A673 (cell line): Measurements from ENCODE around the gene DNAI2. TPM values are rescaled to one million over a fixed set of nuclear protein-coding genes. Genes with fewer than 3 reads are reported as not detected.

Experiments
- BruUV-seq: library from RNA; stranded (reverse); fragments of 400-500 nt; replicated peaks from 2 replicates; lab custom pipeline; 2021; lab: Mats Ljungman, UMichigan
- CTCF ChIA-PET: fragments of 300-600 bp; sonication (Branson Sonifier 250); formaldehyde crosslinking; loops from one replicate; lab custom pipeline; 2022; ENCODE audit warnings: antibody characterized with exemption; lab: Charles Lee
- POLR2A ChIA-PET: fragments of 300-600 bp; sonication (Branson Sonifier 250); formaldehyde crosslinking; loops from one replicate; lab custom pipeline; 2022; ENCODE audit warnings: antibody characterized with exemption; ENCODE audit not compliant: low non-redundant PET; lab: Charles Lee
- DNase-seq: peaks from one replicate; pipeline ENCODE4 v3.0.0-alpha.2; 2015; ENCODE audit warnings: low spot score
- H3K27ac ChIP-seq: fragments of 200-600 bp; sonication (generic); 2 replicates; pipeline ENCODE4 v1.5.1; 2016; ENCODE audit warnings: mixed run types, low read depth, mild to moderate bottlenecking, mixed read lengths, antibody characterized with exemption, low read length; ENCODE audit not compliant: poor library complexity, severe bottlenecking
- H3K27me3 ChIP-seq: fragments of 200-600 bp; sonication (generic); replicated peaks from 2 replicates; pipeline ENCODE4 v1.6.1; 2017; ENCODE audit warnings: mixed run types, low read depth, mild to moderate bottlenecking, mixed read lengths, antibody characterized with exemption, low read length; ENCODE audit not compliant: insufficient read depth, poor library complexity
- H3K36me3 ChIP-seq: fragments of 200-600 bp; sonication (generic); 2 replicates; pipeline ENCODE4 v1.6.1; 2016; ENCODE audit warnings: mixed run types, mild to moderate bottlenecking, mixed read lengths, antibody characterized with exemption, low read length; ENCODE audit not compliant: insufficient read depth, poor library complexity, severe bottlenecking
- H3K4me1 ChIP-seq: fragments of 200-600 bp; sonication (generic); 2 replicates; pipeline ENCODE4 v1.6.1; 2017; ENCODE audit warnings: mixed run types, mild to moderate bottlenecking, mixed read lengths, antibody characterized with exemption, low read length; ENCODE audit not compliant: insufficient read depth, poor library complexity, severe bottlenecking
- H3K4me3 ChIP-seq: fragments of 200-600 bp; sonication (generic); 2 replicates; pipeline ENCODE4 v1.5.1; 2016; ENCODE audit warnings: low read depth, mixed run types, mild to moderate bottlenecking, mixed read lengths, low read length; ENCODE audit not compliant: poor library complexity, severe bottlenecking
- H3K9me3 ChIP-seq: fragments of 200-600 bp; sonication (generic); 2 replicates; pipeline ENCODE4 v1.6.1; 2016; ENCODE audit warnings: mixed run types, low read depth, mild to moderate bottlenecking, mixed read lengths, antibody characterized with exemption, low read length; ENCODE audit not compliant: poor library complexity, severe bottlenecking
- CTCF ChIP-seq: fragments of 300-800, 200-600 bp; sonication (generic); conservative IDR thresholded peaks from 2 replicates; pipeline ENCODE4 v1.5.1; 2017; ENCODE audit warnings: low read depth, mild to moderate bottlenecking, antibody characterized with exemption, low read length, moderate library complexity, mixed read lengths
- EZH2 ChIP-seq: fragments of 200-600 bp; sonication (generic); IDR thresholded peaks from 2 replicates; pipeline ENCODE4 v1.6.1; 2017; ENCODE audit warnings: borderline replicate concordance, low read depth, mild to moderate bottlenecking, mixed read lengths, antibody characterized with exemption, low read length; ENCODE audit not compliant: poor library complexity, severe bottlenecking
- intact Hi-C: fragments of 100-400 bp; cut with micrococcal nuclease; formaldehyde crosslinking; loops from one replicate; pipeline ENCODE4 v1.10.0; 2022; ENCODE audit not compliant: unreplicated experiment
- total RNA-seq: library from RNA; stranded (reverse); gene quantifications from 2 replicates; pipeline ENCODE4 v1.2.3, GENCODE V29; 2021

DNAI2 gene
- total RNA-seq, 1 experiment from 2014 or later: not detected

- intact Hi-C loops: loop anchor here (10.0 kb wide), 1 partner anchor 242 kb away; no protein-coding TSS in a partner anchor
- H3K36me3 ChIP-seq: no peaks in the 10 kb centered on the region
- H3K9me3 ChIP-seq: no peaks in the 10 kb centered on the region
Measured at GRCh38 chr17:74362810-74363498, 88.9 kb downstream of the DNAI2 start.

More at GRCh38 chr17:74362810-74363498, 88.9 kb downstream of the DNAI2 start:
- Histone ChIP-seq H3K4me1 (peaks cover 25% of the 10 kb centered on the region), H3K27ac (peak overlapping the region; percentile 70), H3K4me3 (no peak overlapping the region), H3K27me3 (peaks cover 3% of the 10 kb centered on the region)
- BruUV-seq: no TSS peak
- DNase-seq: no peak
- ChIA-PET CTCF (interaction anchor here (0.6 to 0.9 kb wide), 4 partner anchors 8 to 1836 kb away, joined by 3 to 4 read pairs (median 4); no protein-coding TSS in a partner anchor), POLR2A (interaction anchor here (0.7 kb wide), 1 partner anchor 137 kb away, joined by 3 read pairs; no protein-coding TSS in a partner anchor)
- TF ChIP-seq CTCF (no peak), EZH2 (no peak)

Other genes with a start within 250 kb of the DNAI2 start
- 936 and 996 TPM in 2 replicates for gene RPL38, start 70.6 kb upstream of the DNAI2 start, total RNA-seq
- 13.7 and 15.4 TPM in 2 replicates for gene TTYH2, start 60.7 kb upstream of the DNAI2 start, total RNA-seq
- not detected in 2 replicates for gene KIF19, start 52.0 kb downstream of the DNAI2 start, total RNA-seq
- gene BTBD17, start 87.6 kb downstream of the DNAI2 start, total RNA-seq: 3.3 and 3.4 TPM in 2 replicates
- gene GPR142, start 93.3 kb downstream of the DNAI2 start, total RNA-seq: 0.24 and 0.68 TPM in 2 replicates
- 0.57 TPM in 1 of 2 replicates, not detected in the other for gene GPRC5C, start 157.9 kb downstream of the DNAI2 start, total RNA-seq
- not detected in 2 replicates for gene CD300A, start 192.4 kb downstream of the DNAI2 start, total RNA-seq